Measurements from ENCODE around the gene TNFRSF19.
A peak's percentile ranks its signal among the peaks of the same experiment; 100 is the strongest.

TNFRSF19 gene

DNA sequence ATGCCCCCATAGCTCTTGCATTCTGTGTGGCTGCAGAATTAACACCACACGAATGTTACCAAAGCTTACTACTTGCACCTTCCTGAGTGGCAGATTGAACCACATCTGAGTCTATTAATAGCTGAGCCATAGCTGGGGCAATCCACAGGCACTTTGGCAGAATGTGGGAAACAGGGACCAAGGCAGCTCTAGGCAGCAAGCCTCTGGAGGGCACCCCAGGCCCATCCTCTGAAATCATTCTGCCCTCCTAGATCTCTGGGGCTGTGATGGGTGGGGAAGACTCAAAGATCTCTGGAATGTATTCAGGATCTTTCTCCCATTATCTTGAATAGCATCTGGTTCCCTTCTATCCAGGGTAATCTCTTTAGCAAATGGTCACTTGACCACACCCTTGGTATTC lies 139.3 kb downstream of the TNFRSF19 start:
- TF ChIP-seq OSR1 (CRISPR knock-in tag; IDR thresholded peaks at IDR 0.05) = no peak
- no peak for TF ChIP-seq SNAI2 (CRISPR knock-in tag; IDR thresholded peaks at IDR 0.05)
- TF ChIP-seq ZNF565 (CRISPR knock-in tag; conservative IDR thresholded peaks at IDR 0.05; ENCODE audit: low read depth) = no peak
- no peak for TF ChIP-seq GLIS3 (CRISPR knock-in tag; IDR thresholded peaks at IDR 0.05)
- TF ChIP-seq ZC3H10 (CRISPR knock-in tag; IDR thresholded peaks at IDR 0.05) = no peak
- TF ChIP-seq ZFP30 (CRISPR knock-in tag; IDR thresholded peaks at IDR 0.05) = no peak
- TF ChIP-seq ESRRG (CRISPR knock-in tag; IDR thresholded peaks at IDR 0.05) = no peak
- TF ChIP-seq, protein P1, sequence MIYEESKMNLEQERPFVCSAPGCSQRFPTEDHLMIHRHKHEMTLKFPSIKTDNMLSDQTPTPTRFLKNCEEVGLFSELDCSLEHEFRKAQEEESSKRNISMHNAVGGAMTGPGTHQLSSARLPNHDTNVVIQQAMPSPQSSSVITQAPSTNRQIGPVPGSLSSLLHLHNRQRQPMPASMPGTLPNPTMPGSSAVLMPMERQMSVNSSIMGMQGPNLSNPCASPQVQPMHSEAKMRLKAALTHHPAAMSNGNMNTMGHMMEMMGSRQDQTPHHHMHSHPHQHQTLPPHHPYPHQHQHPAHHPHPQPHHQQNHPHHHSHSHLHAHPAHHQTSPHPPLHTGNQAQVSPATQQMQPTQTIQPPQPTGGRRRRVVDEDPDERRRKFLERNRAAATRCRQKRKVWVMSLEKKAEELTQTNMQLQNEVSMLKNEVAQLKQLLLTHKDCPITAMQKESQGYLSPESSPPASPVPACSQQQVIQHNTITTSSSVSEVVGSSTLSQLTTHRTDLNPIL (CRISPR knock-in tag; IDR thresholded peaks at IDR 0.05; ENCODE audit: low read depth) = no peak
- no peak for TF ChIP-seq ZFP3 (CRISPR knock-in tag; IDR thresholded peaks at IDR 0.05)
- TF ChIP-seq TCF4 (CRISPR knock-in tag; IDR thresholded peaks at IDR 0.05; ENCODE audit: borderline replicate concordance) = no peak
- TF ChIP-seq, protein P2, sequence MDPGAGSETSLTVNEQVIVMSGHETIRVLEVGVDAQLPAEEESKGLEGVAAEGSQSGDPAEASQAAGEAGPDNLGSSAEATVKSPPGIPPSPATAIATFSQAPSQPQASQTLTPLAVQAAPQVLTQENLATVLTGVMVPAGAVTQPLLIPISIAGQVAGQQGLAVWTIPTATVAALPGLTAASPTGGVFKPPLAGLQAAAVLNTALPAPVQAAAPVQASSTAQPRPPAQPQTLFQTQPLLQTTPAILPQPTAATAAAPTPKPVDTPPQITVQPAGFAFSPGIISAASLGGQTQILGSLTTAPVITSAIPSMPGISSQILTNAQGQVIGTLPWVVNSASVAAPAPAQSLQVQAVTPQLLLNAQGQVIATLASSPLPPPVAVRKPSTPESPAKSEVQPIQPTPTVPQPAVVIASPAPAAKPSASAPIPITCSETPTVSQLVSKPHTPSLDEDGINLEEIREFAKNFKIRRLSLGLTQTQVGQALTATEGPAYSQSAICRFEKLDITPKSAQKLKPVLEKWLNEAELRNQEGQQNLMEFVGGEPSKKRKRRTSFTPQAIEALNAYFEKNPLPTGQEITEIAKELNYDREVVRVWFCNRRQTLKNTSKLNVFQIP (CRISPR knock-in tag; IDR thresholded peaks at IDR 0.05; ENCODE audit: borderline replicate concordance, low read depth) = no peak
- TF ChIP-seq ZNF8 (CRISPR knock-in tag; IDR thresholded peaks at IDR 0.05) = no peak
- TF ChIP-seq, protein P3, sequence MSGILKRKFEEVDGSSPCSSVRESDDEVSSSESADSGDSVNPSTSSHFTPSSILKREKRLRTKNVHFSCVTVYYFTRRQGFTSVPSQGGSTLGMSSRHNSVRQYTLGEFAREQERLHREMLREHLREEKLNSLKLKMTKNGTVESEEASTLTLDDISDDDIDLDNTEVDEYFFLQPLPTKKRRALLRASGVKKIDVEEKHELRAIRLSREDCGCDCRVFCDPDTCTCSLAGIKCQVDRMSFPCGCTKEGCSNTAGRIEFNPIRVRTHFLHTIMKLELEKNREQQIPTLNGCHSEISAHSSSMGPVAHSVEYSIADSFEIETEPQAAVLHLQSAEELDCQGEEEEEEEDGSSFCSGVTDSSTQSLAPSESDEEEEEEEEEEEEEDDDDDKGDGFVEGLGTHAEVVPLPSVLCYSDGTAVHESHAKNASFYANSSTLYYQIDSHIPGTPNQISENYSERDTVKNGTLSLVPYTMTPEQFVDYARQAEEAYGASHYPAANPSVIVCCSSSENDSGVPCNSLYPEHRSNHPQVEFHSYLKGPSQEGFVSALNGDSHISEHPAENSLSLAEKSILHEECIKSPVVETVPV (CRISPR knock-in tag; IDR thresholded peaks at IDR 0.05) = no peak
- no peak for TF ChIP-seq ISL1 (CRISPR knock-in tag; IDR thresholded peaks at IDR 0.05)
- TF ChIP-seq BACH2 (CRISPR knock-in tag; IDR thresholded peaks at IDR 0.05; ENCODE audit: borderline replicate concordance) = no peak
- TF ChIP-seq, protein P4, sequence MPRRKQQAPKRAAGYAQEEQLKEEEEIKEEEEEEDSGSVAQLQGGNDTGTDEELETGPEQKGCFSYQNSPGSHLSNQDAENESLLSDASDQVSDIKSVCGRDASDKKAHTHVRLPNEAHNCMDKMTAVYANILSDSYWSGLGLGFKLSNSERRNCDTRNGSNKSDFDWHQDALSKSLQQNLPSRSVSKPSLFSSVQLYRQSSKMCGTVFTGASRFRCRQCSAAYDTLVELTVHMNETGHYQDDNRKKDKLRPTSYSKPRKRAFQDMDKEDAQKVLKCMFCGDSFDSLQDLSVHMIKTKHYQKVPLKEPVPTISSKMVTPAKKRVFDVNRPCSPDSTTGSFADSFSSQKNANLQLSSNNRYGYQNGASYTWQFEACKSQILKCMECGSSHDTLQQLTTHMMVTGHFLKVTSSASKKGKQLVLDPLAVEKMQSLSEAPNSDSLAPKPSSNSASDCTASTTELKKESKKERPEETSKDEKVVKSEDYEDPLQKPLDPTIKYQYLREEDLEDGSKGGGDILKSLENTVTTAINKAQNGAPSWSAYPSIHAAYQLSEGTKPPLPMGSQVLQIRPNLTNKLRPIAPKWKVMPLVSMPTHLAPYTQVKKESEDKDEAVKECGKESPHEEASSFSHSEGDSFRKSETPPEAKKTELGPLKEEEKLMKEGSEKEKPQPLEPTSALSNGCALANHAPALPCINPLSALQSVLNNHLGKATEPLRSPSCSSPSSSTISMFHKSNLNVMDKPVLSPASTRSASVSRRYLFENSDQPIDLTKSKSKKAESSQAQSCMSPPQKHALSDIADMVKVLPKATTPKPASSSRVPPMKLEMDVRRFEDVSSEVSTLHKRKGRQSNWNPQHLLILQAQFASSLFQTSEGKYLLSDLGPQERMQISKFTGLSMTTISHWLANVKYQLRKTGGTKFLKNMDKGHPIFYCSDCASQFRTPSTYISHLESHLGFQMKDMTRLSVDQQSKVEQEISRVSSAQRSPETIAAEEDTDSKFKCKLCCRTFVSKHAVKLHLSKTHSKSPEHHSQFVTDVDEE (CRISPR knock-in tag; IDR thresholded peaks at IDR 0.05) = no peak
- no peak for TF ChIP-seq TOX (CRISPR knock-in tag; IDR thresholded peaks at IDR 0.05; ENCODE audit: borderline replicate concordance)
- TF ChIP-seq ARNTL (CRISPR knock-in tag; IDR thresholded peaks at IDR 0.05; ENCODE audit: borderline replicate concordance, low read depth) = no peak
- TF ChIP-seq, protein P5, sequence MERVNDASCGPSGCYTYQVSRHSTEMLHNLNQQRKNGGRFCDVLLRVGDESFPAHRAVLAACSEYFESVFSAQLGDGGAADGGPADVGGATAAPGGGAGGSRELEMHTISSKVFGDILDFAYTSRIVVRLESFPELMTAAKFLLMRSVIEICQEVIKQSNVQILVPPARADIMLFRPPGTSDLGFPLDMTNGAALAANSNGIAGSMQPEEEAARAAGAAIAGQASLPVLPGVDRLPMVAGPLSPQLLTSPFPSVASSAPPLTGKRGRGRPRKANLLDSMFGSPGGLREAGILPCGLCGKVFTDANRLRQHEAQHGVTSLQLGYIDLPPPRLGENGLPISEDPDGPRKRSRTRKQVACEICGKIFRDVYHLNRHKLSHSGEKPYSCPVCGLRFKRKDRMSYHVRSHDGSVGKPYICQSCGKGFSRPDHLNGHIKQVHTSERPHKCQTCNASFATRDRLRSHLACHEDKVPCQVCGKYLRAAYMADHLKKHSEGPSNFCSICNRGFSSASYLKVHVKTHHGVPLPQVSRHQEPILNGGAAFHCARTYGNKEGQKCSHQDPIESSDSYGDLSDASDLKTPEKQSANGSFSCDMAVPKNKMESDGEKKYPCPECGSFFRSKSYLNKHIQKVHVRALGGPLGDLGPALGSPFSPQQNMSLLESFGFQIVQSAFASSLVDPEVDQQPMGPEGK (CRISPR knock-in tag; IDR thresholded peaks at IDR 0.05; ENCODE audit: borderline replicate concordance) = no peak
- TF ChIP-seq ZNF70 (CRISPR knock-in tag; IDR thresholded peaks at IDR 0.05) = no peak
- peak; percentile 35; the same call in 2 of the 3 replicates for ATAC-seq

DNA sequence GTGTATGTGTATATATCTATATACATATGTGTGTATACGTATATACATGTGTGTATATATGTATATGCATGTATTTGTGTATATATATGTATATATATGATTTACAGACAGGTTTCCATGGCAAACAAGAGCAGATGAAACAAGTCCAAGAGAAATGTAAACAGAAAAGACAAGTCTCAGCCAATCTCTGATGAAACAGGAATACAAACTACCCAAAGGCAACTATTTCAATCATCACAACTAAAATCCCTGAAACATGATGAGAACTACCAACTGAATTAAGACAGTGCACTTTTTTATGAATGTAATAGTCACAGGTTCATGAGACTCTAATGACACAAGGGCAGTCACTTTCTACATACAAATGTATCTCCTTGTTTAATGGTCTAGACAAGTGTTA lies 140.2 kb downstream of the TNFRSF19 start:
- no peak for ATAC-seq
- TF ChIP-seq GLIS3 (CRISPR knock-in tag; IDR thresholded peaks at IDR 0.05) = no peak

DNA sequence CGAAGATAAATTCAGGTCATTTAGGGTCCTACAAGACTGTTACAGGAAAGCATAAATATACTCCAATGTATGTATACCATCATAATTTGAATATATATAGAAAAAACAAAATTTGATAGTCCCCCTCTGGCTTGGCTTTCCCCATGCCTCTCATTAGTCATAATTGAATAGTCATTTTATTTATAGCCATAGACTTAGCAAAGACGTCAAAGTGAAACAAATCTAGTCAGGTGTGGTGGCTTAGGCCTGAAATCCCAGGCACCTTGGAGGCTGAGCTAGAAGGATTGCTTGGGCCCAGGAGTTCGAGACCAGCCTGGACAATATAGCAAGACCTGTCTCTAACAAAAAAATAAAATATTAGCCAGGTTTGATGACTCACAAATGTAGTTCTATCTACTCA lies 141.1 kb downstream of the TNFRSF19 start:
- TF ChIP-seq ZC3H10 (CRISPR knock-in tag; IDR thresholded peaks at IDR 0.05) (no peak), TOX (CRISPR knock-in tag; IDR thresholded peaks at IDR 0.05; ENCODE audit: borderline replicate concordance) (no peak), TCF4 (CRISPR knock-in tag; IDR thresholded peaks at IDR 0.05; ENCODE audit: borderline replicate concordance) (no peak), ZFP30 (CRISPR knock-in tag; IDR thresholded peaks at IDR 0.05) (no peak), OSR1 (CRISPR knock-in tag; IDR thresholded peaks at IDR 0.05) (no peak), ZNF565 (CRISPR knock-in tag; conservative IDR thresholded peaks at IDR 0.05; ENCODE audit: low read depth) (no peak)
- TF ChIP-seq, protein P3 (CRISPR knock-in tag; IDR thresholded peaks at IDR 0.05) = no peak
- no peak for ATAC-seq
